HEK293 (cell line): ENCODE results near the gene GPR158.

ENCODE experiments used
- CTCF ChIP-seq: fragments of 450-650 bp; formaldehyde crosslinking; IDR thresholded peaks from 2 replicates; pipeline ENCODE4 v1.5.1; 2016; ENCODE audit warnings: missing biosample characterization, missing genetic modification characterization
- PATZ1 ChIP-seq: fragments of 450-650 bp; formaldehyde crosslinking; IDR thresholded peaks from 2 replicates; pipeline ENCODE4 v1.5.1; 2016; ENCODE audit warnings: missing biosample characterization, missing genetic modification characterization
- ZEB2 ChIP-seq: fragments of 450-650 bp; formaldehyde crosslinking; IDR thresholded peaks from 2 replicates; pipeline ENCODE4 v1.5.1; 2016; ENCODE audit warnings: missing biosample characterization, missing genetic modification characterization
- ZNF214 ChIP-seq: fragments of 450-650 bp; formaldehyde crosslinking; IDR thresholded peaks from 2 replicates; pipeline ENCODE4 v1.5.1; 2017; ENCODE audit warnings: missing biosample characterization, mild to moderate bottlenecking, missing genetic modification characterization, borderline replicate concordance
- ZNF335 ChIP-seq: fragments of 450-650 bp; formaldehyde crosslinking; conservative IDR thresholded peaks from 2 replicates; pipeline ENCODE4 v1.5.1; 2016; ENCODE audit warnings: missing biosample characterization, missing genetic modification characterization
- ZNF544 ChIP-seq: fragments of 450-650 bp; formaldehyde crosslinking; IDR thresholded peaks from 2 replicates; pipeline ENCODE4 v1.5.0; 2017; ENCODE audit warnings: missing biosample characterization, missing genetic modification characterization
- ZNF549 ChIP-seq: fragments of 450-650 bp; IDR thresholded peaks from 2 replicates; pipeline ENCODE4 v1.5.1; 2018; ENCODE audit warnings: missing biosample characterization, missing genetic modification characterization, mild to moderate bottlenecking, inconsistent platforms, moderate library complexity
- ZNF707 ChIP-seq: fragments of 450-650 bp; formaldehyde crosslinking; IDR thresholded peaks from 2 replicates; pipeline ENCODE4 v1.5.1; 2016; ENCODE audit warnings: missing biosample characterization, missing genetic modification characterization
- ZNF776 ChIP-seq: fragments of 450-650 bp; formaldehyde crosslinking; IDR thresholded peaks from 2 replicates; pipeline ENCODE4 v1.5.0; 2017; ENCODE audit warnings: missing biosample characterization, missing genetic modification characterization, borderline replicate concordance
- ZNF792 ChIP-seq: fragments of 450-650 bp; formaldehyde crosslinking; IDR thresholded peaks from 2 replicates; pipeline ENCODE4 v1.5.1; 2016; ENCODE audit warnings: missing biosample characterization, missing genetic modification characterization

GRCh38 chr10:25327273-25327672 is 152.5 kb downstream of the GPR158 start:
- TF ChIP-seq ZNF549 (tag by site-specific recombination) = no peak
- TF ChIP-seq ZNF776 (tag by site-specific recombination) = no peak
- no peak for TF ChIP-seq ZNF707 (tag by site-specific recombination)
- no peak for TF ChIP-seq ZNF792
- no peak for TF ChIP-seq ZNF544 (tag by site-specific recombination)
- TF ChIP-seq CTCF = no peak
- TF ChIP-seq ZEB2 (tag by site-specific recombination) = no peak
- TF ChIP-seq PATZ1 (tag by site-specific recombination) = no peak
- TF ChIP-seq ZNF335 = no peak
- no peak for TF ChIP-seq ZNF214 (tag by site-specific recombination)
